ENCODE results near the gene DBF4B.

DNA sequence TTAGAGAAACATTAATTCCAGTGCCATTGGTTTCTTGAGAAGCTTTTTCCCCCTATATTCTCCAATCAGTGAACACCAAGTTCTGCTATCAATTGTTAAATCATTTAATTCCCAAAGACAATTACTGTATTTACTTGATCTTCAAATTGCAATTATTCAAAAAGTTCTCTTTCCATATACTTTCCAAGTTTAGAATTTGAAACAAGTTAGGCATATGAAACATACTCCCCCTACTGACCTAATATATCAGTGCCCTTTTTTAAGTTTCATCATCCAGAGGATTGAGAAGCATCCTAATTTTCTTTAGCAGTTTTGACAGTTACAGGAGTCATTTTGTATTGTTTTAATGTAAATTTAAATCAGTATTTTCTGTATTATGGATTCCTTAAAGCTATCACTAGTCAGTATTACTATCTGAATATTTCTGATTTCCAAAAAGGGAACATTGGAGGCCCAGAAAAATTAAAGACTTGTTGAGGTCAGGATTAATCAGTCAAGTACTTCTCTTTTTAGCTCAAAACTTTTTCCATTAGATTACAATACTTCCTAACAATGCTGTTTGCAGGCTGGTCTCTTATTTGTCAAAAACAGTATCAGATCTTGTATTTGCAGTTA, 35.9 kb upstream of the DBF4B start:
- TF ChIP-seq GATA3 (IDR thresholded peaks at IDR 0.05; ENCODE audit: low read depth, low read length) (no peak), GATA2 (IDR thresholded peaks at IDR 0.05; ENCODE audit: low read depth, low read length) (no peak)

Data from SH-SY5Y (cell line).